Esophagus mucosa (tissue), 1 donor: ENCODE data around the gene ITM2C. TPM values are rescaled to one million over a fixed set of nuclear protein-coding genes. Genes with fewer than 3 reads are reported as not detected.

ENCODE experiments used
- ATAC-seq: fragments of 200-7000 bp; cut with Tn5 transposase; one replicate; pipeline ENCODE4 v1.9.1; 2020
- total RNA-seq: library from RNA; stranded (reverse); gene quantifications from one replicate; pipeline ENCODE4 v1.2.4, GENCODE V29; 2023
- donor health status: DM: yes; HTN: yes; CAD: no.

Gene ITM2C
- total RNA-seq, 1 donor from 2014 or later, result 7.3 TPM

GRCh38 chr2:230873661-230874401, 9.1 kb downstream of the ITM2C start:
- peak; percentile 46 for ATAC-seq

- no peak for ATAC-seq
Observed at GRCh38 chr2:230874456-230874855, 9.7 kb downstream of the ITM2C start.

- ATAC-seq, result no peak
Observed at GRCh38 chr2:230874876-230875275, 10.1 kb downstream of the ITM2C start.

- no peak for ATAC-seq
Observed at GRCh38 chr2:230875347-230876315, 10.9 kb downstream of the ITM2C start.

- no peak for ATAC-seq
Observed at GRCh38 chr2:230877116-230877758, 12.5 kb downstream of the ITM2C start.

GRCh38 chr2:230877759-230878598, 13.2 kb downstream of the ITM2C start:
- ATAC-seq, result no peak

GRCh38 chr2:230878599-230879188, 14.0 kb downstream of the ITM2C start:
- no peak for ATAC-seq

- ATAC-seq, result no peak
Observed at GRCh38 chr2:230879271-230879882, 14.6 kb downstream of the ITM2C start.

GRCh38 chr2:230879891-230880290, 15.1 kb downstream of the ITM2C start:
- ATAC-seq, result no peak

GRCh38 chr2:230881840-230882239, 17.1 kb downstream of the ITM2C start:
- no peak for ATAC-seq

- no peak for ATAC-seq
Observed at GRCh38 chr2:230885463-230886130, 20.9 kb downstream of the ITM2C start.

- ATAC-seq, result no peak
Observed at GRCh38 chr2:230886206-230886605, 21.5 kb downstream of the ITM2C start.

- peak; percentile 31 for ATAC-seq
Observed at GRCh38 chr2:230886671-230887071, 21.9 kb downstream of the ITM2C start.

- ATAC-seq, result no peak
Observed at GRCh38 chr2:230887342-230887741, 22.6 kb downstream of the ITM2C start.

- no peak for ATAC-seq
Observed at GRCh38 chr2:230888824-230889400, 24.2 kb downstream of the ITM2C start.

GRCh38 chr2:230889911-230890601, 25.3 kb downstream of the ITM2C start:
- no peak for ATAC-seq

GRCh38 chr2:230890646-230891045, 25.9 kb downstream of the ITM2C start:
- no peak for ATAC-seq

- ATAC-seq, result no peak
Observed at GRCh38 chr2:230891064-230891463, 26.3 kb downstream of the ITM2C start.

GRCh38 chr2:230891509-230891908, 26.8 kb downstream of the ITM2C start:
- no peak for ATAC-seq

GRCh38 chr2:230893338-230893737, 28.6 kb downstream of the ITM2C start:
- no peak for ATAC-seq
